Lower lobe of right lung (tissue), 2 donors: ENCODE measurements around the gene SHKBP1. TPM values are rescaled to one million over a fixed set of nuclear protein-coding genes. Genes with fewer than 3 reads are reported as not detected.

Experiments
- ATAC-seq, 2 donors: fragments of 200-7000 bp; cut with Tn5 transposase; one replicate each; pipeline ENCODE4 v1.9.1; 2020 to 2022; ENCODE audit warnings: mild to moderate bottlenecking in 2 of 2, moderate library complexity in 2 of 2
- DNase-seq: peaks from one replicate; pipeline ENCODE4 v3.0.0-alpha.2; 2020
- H3K27ac ChIP-seq: fragments of 200-600 bp; one replicate; pipeline ENCODE4 v1.8.0; 2022
- H3K27me3 ChIP-seq: fragments of 200-600 bp; one replicate; pipeline ENCODE4 v1.8.0; 2022; ENCODE audit warnings: low read depth
- H3K36me3 ChIP-seq: fragments of 200-600 bp; one replicate; pipeline ENCODE4 v1.8.0; 2022; ENCODE audit warnings: mild to moderate bottlenecking
- H3K4me1 ChIP-seq: fragments of 200-600 bp; one replicate; pipeline ENCODE4 v1.8.0; 2022
- H3K4me3 ChIP-seq: fragments of 200-600 bp; one replicate; pipeline ENCODE4 v1.8.0; 2022; ENCODE audit warnings: mild to moderate bottlenecking
- H3K9me3 ChIP-seq: fragments of 200-600 bp; one replicate; pipeline ENCODE4 v1.8.0; 2022
- intact Hi-C: fragments of 100-400 bp; cut with DNase I; formaldehyde crosslinking; loops from one replicate; pipeline ENCODE4 v1.11.0; 2022
- total RNA-seq: library from RNA; stranded (reverse); fragmentation: NEBNext Ultra II Directional; extraction: Animal tissue kit (Norgen Biotek cat#: 25700); gene quantifications from one replicate; pipeline ENCODE4 v1.2.1, GENCODE V29; 2021
- TF ChIP-seq, protein P1 (sequence below): fragments of 200-600 bp; IDR thresholded peaks from one replicate; pipeline ENCODE4 v1.8.0; 2022; ENCODE audit warnings: antibody characterized with exemption, mild to moderate bottlenecking
- donor health status: DM: no; HTN: yes; CAD: no; lungs with severe emphysema.

The SHKBP1 gene
- total RNA-seq, 1 donor from 2014 or later, result 91.2 TPM

DNA sequence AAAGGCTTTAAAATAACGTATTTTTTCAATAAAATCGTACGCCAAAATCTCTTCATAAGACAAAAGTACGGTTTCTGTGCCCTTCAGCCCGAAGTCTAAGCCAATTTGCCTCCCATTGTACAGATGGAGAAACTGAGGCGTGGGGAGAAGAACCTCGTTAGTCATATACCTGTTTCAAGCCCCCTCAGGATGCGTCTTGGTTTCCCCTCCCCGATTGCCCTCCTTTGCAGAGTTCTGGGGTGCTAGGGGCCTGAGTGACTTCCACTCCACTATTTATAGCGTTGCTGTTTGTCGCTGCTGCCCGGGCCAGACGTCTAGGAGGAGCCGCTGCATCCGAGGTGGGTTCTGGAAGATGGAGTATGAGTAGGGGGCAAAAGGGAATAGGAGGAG is 22.2 kb downstream of the SHKBP1 start:
- Histone ChIP-seq H3K27ac (no peak overlapping the region), H3K4me1 (peaks cover 66% of the 10 kb centered on the region), H3K4me3 (no peak overlapping the region), H3K36me3 (no peaks in the 10 kb centered on the region), H3K9me3 (no peaks in the 10 kb centered on the region), H3K27me3 (peaks cover 68% of the 10 kb centered on the region)
- ATAC-seq (no peak), DNase-seq (no peak)
- TF ChIP-seq, protein P1, sequence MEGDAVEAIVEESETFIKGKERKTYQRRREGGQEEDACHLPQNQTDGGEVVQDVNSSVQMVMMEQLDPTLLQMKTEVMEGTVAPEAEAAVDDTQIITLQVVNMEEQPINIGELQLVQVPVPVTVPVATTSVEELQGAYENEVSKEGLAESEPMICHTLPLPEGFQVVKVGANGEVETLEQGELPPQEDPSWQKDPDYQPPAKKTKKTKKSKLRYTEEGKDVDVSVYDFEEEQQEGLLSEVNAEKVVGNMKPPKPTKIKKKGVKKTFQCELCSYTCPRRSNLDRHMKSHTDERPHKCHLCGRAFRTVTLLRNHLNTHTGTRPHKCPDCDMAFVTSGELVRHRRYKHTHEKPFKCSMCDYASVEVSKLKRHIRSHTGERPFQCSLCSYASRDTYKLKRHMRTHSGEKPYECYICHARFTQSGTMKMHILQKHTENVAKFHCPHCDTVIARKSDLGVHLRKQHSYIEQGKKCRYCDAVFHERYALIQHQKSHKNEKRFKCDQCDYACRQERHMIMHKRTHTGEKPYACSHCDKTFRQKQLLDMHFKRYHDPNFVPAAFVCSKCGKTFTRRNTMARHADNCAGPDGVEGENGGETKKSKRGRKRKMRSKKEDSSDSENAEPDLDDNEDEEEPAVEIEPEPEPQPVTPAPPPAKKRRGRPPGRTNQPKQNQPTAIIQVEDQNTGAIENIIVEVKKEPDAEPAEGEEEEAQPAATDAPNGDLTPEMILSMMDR, result no peak
- intact Hi-C loops, result no loop called here

DNA sequence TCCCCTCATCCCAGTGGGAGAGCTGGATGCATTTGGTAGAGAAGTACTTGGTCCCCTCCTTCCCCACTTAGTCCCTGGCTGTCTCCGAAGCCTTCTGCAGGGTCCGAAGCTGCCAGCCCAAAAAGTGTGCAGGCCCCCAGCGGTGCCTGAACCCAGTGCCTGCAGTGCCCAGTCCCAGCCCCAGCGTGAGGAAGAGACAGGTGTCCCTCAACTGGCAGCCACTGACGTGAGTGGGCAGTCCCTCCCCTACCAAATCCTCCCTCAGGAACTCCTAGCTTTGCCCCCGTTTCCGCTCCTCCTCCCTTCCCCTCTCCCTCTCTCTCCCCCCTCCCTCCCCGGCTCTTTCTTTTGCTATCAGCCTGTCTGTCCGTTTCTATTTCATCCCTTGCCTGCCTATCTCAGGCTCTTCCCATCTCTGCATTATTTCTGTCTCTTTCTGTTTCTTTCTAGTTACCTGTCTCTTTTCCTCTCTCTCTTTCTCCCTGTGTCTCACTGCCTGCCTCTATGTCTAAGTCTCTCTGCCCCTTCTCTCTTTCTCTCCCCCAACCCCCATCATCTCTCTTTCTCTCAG is 22.7 kb downstream of the SHKBP1 start:
- peak overlapping the region; percentile 61 for H3K4me3 ChIP-seq
- TF ChIP-seq, protein P1, result no peak
- H3K4me1 ChIP-seq, result peaks cover 70% of the 10 kb centered on the region
- no peak for ATAC-seq
- intact Hi-C loops, result no loop called here
- H3K9me3 ChIP-seq, result no peaks in the 10 kb centered on the region
- H3K27me3 ChIP-seq, result peaks cover 68% of the 10 kb centered on the region
- peak overlapping the region; percentile 49 for H3K27ac ChIP-seq
- DNase-seq, result no peak
- no peaks in the 10 kb centered on the region for H3K36me3 ChIP-seq

DNA sequence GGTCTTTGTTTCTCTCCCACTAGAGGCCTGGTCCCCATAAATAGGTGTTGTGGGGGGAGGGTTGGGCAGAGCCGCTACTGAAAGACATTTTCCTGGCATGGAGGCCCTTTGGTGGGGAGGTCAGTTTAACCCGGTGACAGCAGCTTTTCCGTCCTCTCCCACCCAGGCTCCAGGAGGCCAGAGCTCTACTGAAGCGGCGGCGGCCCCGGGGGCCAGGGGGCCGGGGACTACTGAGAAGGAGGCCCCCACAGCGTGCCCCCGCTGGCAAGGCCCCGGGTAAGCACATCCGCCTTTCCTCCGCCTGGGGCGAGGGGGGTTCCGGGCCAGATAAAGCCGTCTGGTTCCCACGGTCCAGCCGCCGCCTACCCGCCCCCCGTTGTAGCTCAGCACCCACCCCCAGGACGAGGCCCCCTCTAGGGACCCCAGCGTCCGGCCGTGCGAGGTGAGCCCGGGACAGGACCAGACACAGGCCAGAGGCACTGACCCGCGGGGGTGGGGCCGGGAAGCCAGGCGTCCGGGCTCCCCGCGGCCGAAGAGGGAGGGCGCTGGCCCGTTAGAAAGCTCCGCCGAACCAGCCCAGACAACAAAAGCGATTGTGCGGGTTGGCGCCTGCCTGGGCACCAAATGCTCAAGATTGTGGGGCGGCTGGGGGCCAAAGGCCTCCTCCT is 23.4 kb downstream of the SHKBP1 start:
- H3K27ac ChIP-seq, result peak overlapping the region; percentile 49
- intact Hi-C loops, result loop anchor here (10.0 kb wide), 1 partner anchor 55 kb away; no protein-coding TSS in a partner anchor
- no peak for ATAC-seq
- no peaks in the 10 kb centered on the region for H3K36me3 ChIP-seq
- peaks cover 76% of the 10 kb centered on the region for H3K4me1 ChIP-seq
- no peak for DNase-seq
- H3K9me3 ChIP-seq, result no peaks in the 10 kb centered on the region
- H3K4me3 ChIP-seq, result peak overlapping the region; percentile 61
- peaks cover 68% of the 10 kb centered on the region for H3K27me3 ChIP-seq
- TF ChIP-seq, protein P1, result no peak

DNA sequence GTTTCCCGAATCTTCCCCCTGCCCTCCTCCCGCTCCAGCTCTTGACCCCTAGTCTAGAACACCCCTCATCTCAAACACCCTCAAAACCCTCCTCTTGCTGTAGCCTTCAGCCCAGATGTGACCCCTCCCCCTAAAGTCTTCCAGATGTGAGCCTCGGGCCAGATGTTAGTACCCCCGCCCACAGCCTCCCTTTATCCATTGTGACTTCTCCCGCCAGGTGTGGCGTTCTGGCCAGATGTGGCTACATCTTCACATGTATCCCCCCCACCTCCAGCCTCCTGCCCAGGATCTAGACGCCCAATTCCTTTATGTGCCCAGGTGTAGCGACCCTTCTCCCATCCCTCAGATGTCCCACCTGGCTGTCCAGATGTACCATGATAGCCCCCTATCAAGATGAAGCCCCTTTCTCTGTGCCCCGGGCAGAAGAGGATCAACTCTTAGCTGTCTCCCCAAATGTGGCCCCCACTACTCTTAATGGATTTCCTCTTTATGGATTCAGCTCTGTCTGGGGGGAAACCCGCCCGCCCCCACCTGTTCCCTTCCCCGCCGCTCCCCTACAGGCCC is 24.0 kb downstream of the SHKBP1 start:
- H3K36me3 ChIP-seq, result no peaks in the 10 kb centered on the region
- H3K4me1 ChIP-seq, result peaks cover 82% of the 10 kb centered on the region
- no peaks in the 10 kb centered on the region for H3K9me3 ChIP-seq
- peaks cover 62% of the 10 kb centered on the region for H3K27me3 ChIP-seq
- ATAC-seq, result no peak
- intact Hi-C loops, result loop anchor here (10.0 kb wide), 1 partner anchor 56 kb away; no protein-coding TSS in a partner anchor
- H3K4me3 ChIP-seq, result peak overlapping the region; percentile 61
- peak overlapping the region; percentile 49 for H3K27ac ChIP-seq
- DNase-seq, result no peak
- TF ChIP-seq, protein P1, result peak; percentile 7

DNA sequence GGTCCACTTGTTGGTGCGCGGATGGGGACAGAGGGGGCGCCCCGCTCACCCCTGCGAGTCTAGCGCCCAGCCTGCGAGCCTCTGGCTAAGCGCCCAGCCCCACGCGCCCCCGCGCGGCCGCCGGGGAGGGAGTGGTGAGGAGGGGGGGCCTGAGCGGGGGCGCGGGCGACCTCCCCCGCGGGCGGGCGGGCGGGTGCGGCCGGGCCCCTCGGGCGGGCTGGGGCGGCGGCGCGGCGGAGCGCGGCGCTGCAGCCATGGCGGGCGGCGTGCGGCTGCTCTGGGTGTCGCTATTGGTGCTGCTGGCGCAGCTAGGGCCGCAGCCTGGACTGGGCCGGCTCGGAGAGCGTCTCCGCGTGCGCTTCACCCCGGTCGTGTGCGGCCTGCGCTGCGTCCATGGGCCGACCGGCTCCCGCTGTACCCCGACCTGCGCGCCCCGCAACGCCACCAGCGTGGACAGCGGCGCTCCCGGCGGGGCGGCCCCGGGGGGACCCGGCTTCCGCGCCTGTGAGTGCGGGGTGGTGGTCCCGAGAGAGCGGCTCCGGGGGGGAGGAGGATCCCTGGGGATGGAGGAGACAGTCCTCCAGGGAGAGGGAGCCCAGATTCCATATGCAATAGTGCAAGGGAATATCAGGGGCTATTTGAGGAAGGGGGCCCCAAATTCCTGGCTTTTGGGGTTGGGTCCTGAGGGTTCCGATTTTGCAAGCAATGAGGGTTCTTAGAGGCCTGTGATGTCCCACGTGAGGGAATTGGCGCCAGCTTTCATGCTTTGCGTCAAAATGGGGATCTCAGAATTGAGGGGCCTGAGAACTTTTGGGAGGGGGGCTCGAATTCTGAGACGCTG is 24.7 kb downstream of the SHKBP1 start, which contains the start of gene LTBP4:
LTBP4 (plus strand) TSS at position 236 of the 841 bp plus-strand sequence; CDS start at position 255, 19 bp downstream.
- intact Hi-C loops, result loop anchor here (10.0 kb wide), 1 partner anchor 57 kb away; no protein-coding TSS in a partner anchor
- Histone ChIP-seq H3K27me3 (peaks cover 58% of the 10 kb centered on the region), H3K4me1 (peaks cover 87% of the 10 kb centered on the region), H3K9me3 (no peaks in the 10 kb centered on the region), H3K27ac (peak within 1 kb of the TSS; percentile 83), H3K4me3 (peak within 1 kb of the TSS; percentile 61), H3K36me3 (no peaks in the 10 kb centered on the region)
- no peak for DNase-seq
- TF ChIP-seq, protein P1, result peak; percentile 14
- no peak for ATAC-seq
